Fibroblast of lung (primary cell): ENCODE data around the gene FNDC11.

Experiments
- CTCF ChIP-seq, 2 donors: IDR thresholded peaks in 1 of 2; conservative IDR thresholded peaks in 1 of 2; 1 replicate in 1 of 2; 2 replicates in 1 of 2; pipeline ENCODE4 v1.5.1; 2011 to 2012; ENCODE audit warnings: low read length in 2 of 2, control low read depth in 1 of 2, inconsistent platforms in 1 of 2, low read depth in 1 of 2, mild to moderate bottlenecking in 1 of 2
- EZH2 ChIP-seq: IDR thresholded peaks from 2 replicates; pipeline ENCODE4 v1.5.1; 2012; ENCODE audit warnings: low read length, control low read depth, mild to moderate bottlenecking; ENCODE audit errors: missing control alignments

- TF ChIP-seq CTCF (conservative IDR thresholded peaks at IDR 0.05 in 1 of 2, IDR thresholded peaks at IDR 0.05 in 1 of 2; ENCODE audit: low read depth in 1 of 2, low read length in 2 of 2), result no peak
- no peak for TF ChIP-seq EZH2
These were observed 34.0 kb downstream of the FNDC11 start for GRCh38 chr20:63587776-63588591.
